NT2/D1 (cell line): ENCODE results near the gene KRT12.

Experiments
- DNase-seq: peaks from one replicate; pipeline ENCODE4 v3.0.0-alpha.2; 2011; ENCODE audit warnings: low read depth, low spot score
- H3K27me3 ChIP-seq: 2 replicates; pipeline ENCODE4 v1.6.0; 2011; ENCODE audit warnings: mild to moderate bottlenecking; ENCODE audit not compliant: insufficient read length, insufficient read depth
- H3K36me3 ChIP-seq: 2 replicates; pipeline ENCODE4 v1.6.1; 2011; ENCODE audit warnings: mild to moderate bottlenecking, low read length, mixed read lengths; ENCODE audit not compliant: insufficient read depth, insufficient read length
- H3K4me1 ChIP-seq: 2 replicates; pipeline ENCODE4 v1.5.1; 2011; ENCODE audit not compliant: insufficient read depth, insufficient read length
- H3K4me3 ChIP-seq: 2 replicates; pipeline ENCODE4 v1.5.1; 2011; ENCODE audit warnings: low read depth; ENCODE audit not compliant: insufficient read length
- H3K9ac ChIP-seq: 2 replicates; pipeline ENCODE4 v1.6.0; 2011; ENCODE audit warnings: low read depth; ENCODE audit not compliant: insufficient read length
- H3K9me3 ChIP-seq: 2 replicates; pipeline ENCODE4 v1.5.1; 2011; ENCODE audit warnings: mild to moderate bottlenecking, low read length; ENCODE audit not compliant: insufficient read depth
- SUZ12 ChIP-seq: IDR thresholded peaks from 2 replicates; pipeline ENCODE4 v1.6.1; 2011; ENCODE audit not compliant: insufficient read length, insufficient read depth; ENCODE audit errors: extremely low read depth
- YY1 ChIP-seq: IDR thresholded peaks from 2 replicates; pipeline ENCODE4 v1.6.1; 2011; ENCODE audit not compliant: insufficient read length, insufficient read depth
- ZNF274 ChIP-seq: IDR thresholded peaks from 2 replicates; pipeline ENCODE4 v1.6.1; 2011; ENCODE audit warnings: mild to moderate bottlenecking, low read depth, low read length

Gene KRT12

DNA sequence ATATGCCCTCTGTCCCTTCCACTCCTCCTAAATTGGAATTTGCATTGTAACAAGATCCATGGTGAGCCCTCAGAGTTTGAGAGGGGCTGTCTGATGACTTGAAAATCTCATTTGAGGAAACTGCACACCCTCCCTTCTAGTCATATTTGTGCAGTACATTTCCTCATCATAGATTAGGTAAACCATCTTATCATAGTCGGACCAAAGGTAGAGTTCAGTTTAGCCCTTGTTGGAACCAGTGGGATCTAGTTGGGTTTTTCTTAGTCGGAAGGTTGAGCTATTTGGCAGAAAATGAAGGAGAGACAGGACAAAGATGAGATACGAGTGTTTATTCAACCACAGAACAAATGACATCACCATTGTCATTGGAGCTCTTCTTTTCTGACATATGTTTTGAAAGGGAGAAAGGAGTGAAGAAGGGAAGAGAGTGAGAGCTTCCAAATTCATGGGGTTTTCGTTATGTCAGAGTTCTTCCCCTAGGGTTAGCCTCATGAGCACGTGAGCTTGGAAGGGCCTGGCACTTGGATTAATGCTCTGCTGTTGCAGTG, 33.9 kb upstream of the KRT12 start:
- no peak overlapping the region for H3K9ac ChIP-seq

DNA sequence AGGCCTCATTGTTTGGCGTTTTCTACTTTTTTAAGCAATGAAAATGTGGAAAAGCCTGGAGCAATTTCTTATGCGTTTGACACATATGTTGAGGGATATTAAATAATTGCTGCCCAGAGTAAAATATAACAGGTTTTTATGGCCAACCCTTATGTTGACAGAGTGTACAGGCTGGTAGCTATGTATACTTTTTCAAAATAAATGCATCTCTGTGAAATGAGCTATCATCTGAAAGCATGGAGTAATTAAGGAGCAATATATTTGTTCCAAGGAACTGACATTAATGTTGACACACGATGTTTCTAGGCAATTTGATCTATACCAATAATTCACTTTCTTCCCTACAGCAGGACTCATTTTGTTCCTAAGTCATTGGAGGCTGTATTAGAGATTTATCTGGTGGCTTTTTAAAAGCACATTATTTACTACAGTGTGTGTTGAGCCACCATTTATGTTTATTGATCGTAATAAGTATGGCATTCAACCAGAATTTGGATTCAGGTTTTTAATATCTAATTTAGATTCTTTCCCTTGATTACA, 30.0 kb upstream of the KRT12 start:
- H3K36me3 ChIP-seq, result no peaks in the 10 kb centered on the region
- H3K27me3 ChIP-seq, result no peaks in the 10 kb centered on the region
- H3K9me3 ChIP-seq, result no peaks in the 10 kb centered on the region
- no peak for DNase-seq
- no peaks in the 10 kb centered on the region for H3K4me1 ChIP-seq
- no peak overlapping the region for H3K4me3 ChIP-seq
- TF ChIP-seq YY1 (no peak), SUZ12 (no peak), ZNF274 (no peak)
- H3K9ac ChIP-seq, result no peak overlapping the region

More for the DNA sequence above, 33.9 kb upstream of the KRT12 start:
- Histone ChIP-seq H3K36me3 (no peaks in the 10 kb centered on the region), H3K27me3 (no peaks in the 10 kb centered on the region), H3K4me1 (no peaks in the 10 kb centered on the region), H3K9me3 (no peaks in the 10 kb centered on the region), H3K4me3 (no peak overlapping the region)
- DNase-seq, result no peak
- TF ChIP-seq SUZ12, result no peak
- TF ChIP-seq ZNF274, result no peak
- no peak for TF ChIP-seq YY1

DNA sequence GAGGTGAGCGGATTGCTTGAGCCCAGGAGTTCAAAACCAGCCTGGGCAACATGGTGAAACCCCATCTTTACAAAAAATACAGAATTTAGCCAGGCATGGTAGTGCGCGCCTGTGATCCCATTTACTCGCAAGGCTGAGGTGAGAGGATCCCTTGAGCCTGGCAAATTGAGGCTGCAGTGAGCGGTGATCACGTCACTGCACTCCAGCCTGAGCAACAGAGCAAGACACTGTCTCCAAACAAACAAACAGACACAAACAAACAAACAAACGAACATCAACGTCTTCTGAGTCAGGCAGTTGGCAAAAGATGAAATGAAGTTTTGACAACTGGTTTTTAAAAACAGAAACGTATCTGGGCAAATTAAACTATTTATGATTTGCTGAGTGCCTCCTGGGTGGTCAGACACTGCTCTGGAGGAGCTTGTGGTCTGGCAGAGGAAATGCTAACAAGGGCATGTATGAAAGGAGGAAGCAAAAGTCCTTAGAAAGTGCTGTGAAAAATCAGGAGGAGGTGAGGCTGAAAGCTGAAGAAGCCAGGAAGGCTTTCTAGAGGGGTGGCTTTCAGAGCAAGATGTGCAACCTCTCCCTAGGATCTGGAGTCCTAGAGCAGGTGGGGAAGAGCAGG, 28.2 kb upstream of the KRT12 start:
- no peak overlapping the region for H3K9ac ChIP-seq
- H3K27me3 ChIP-seq, result no peaks in the 10 kb centered on the region
- DNase-seq, result no peak
- H3K9me3 ChIP-seq, result no peaks in the 10 kb centered on the region
- no peak overlapping the region for H3K4me3 ChIP-seq
- H3K36me3 ChIP-seq, result no peaks in the 10 kb centered on the region
- TF ChIP-seq SUZ12 (no peak), ZNF274 (no peak), YY1 (no peak)
- no peaks in the 10 kb centered on the region for H3K4me1 ChIP-seq

DNA sequence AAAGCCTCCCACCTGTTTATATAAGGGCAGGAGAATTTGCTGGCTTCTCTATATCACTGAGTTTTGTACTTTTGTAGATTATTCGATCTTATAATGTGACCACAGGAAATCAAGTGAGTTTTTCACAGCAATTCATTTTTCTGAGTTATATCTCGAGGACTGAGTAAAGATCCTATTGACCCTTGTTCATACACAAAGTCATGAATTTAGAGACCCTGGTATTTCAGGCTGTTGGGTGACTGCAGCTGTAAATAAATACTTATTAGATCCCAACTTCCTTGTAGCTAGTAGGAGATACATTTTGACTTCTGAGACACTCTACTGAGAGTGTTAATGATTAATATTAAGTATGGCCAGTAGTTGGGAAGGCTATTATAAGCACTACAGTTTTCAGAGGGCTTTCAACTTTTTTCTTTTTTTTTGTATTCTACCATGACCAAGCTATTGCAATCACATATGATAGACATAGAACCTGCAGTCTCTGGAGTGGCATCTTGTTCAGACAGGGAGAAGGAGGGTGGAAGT, 21.2 kb upstream of the KRT12 start:
- TF ChIP-seq SUZ12 (no peak), YY1 (no peak), ZNF274 (no peak)
- DNase-seq, result no peak
- Histone ChIP-seq H3K4me3 (no peak overlapping the region), H3K4me1 (no peaks in the 10 kb centered on the region), H3K9ac (no peak overlapping the region), H3K27me3 (no peaks in the 10 kb centered on the region), H3K9me3 (no peaks in the 10 kb centered on the region), H3K36me3 (no peaks in the 10 kb centered on the region)

DNA sequence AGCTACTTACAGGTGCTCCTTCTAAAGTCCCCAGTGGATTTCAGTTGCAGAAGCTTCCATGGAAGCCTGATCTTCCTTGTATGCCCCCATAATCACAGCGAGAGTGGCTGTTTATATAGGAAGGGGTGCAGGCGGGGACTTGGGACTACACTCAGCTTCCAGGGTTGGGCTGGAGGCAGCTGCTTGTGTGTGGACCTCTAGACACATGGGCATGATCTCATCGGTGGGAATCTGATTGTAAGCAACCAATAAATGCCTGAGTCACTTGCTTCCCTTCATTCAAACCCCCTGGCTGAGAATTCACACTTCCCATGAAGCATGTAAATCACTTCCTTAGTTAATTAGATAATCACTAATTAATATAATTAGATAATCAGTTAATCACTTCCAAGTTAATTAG, 19.1 kb upstream of the KRT12 start:
- Histone ChIP-seq H3K9ac (no peak overlapping the region), H3K9me3 (no peaks in the 10 kb centered on the region), H3K4me1 (no peaks in the 10 kb centered on the region), H3K36me3 (no peaks in the 10 kb centered on the region), H3K4me3 (no peak overlapping the region), H3K27me3 (no peaks in the 10 kb centered on the region)
- TF ChIP-seq YY1, result no peak
- TF ChIP-seq SUZ12, result no peak
- no peak for TF ChIP-seq ZNF274
- no peak for DNase-seq

DNA sequence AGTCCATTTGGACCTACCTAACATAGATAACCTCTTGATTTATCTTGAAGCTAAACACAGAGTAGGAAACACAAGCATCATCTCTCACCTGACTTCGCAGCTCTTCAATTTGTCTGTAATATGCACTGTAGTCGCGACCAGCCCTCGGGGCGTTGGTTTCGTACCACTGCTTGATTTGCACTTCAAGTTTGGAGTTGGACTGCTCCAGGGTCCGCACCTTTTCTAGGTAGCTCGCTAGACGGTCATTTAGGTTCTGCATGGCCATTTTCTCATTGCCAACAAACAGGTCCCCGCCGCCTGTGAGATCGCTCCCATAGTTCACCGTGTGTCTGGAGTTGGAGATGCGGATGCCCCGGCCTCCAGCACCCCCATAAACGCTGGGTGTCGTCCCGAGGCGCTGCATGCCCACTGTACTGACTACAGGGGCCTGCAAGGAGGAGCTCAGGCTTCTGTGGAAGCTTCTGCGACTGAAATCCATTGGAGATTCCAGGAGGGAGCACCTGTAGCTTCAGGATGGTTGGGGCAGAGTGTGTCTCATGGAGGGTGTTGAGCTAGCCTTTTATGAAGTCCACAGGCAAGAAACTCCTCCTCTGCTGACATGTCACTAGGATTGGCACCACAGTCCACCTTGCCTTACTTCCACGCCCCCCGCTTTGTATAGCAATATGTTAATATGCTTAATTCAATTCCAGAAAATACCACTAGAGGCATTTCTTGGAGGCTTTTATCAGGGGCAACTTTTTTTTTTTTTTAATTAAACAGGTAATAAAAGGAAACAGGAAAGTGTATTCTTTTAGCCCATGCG, 17.9 kb upstream of the KRT12 start, which contains the start of gene KRT20:
KRT20 (minus strand) TSS at position 535 of the 805 bp plus-strand sequence; CDS start at position 478, 57 bp downstream.
- Histone ChIP-seq H3K36me3 (no peaks in the 10 kb centered on the region), H3K9ac (no peak within 1 kb of the TSS), H3K4me3 (no peak within 1 kb of the TSS), H3K9me3 (no peaks in the 10 kb centered on the region), H3K27me3 (no peaks in the 10 kb centered on the region), H3K4me1 (no peaks in the 10 kb centered on the region)
- no peak for DNase-seq
- TF ChIP-seq YY1, result no peak
- no peak for TF ChIP-seq SUZ12
- no peak for TF ChIP-seq ZNF274
